SK-N-SH (cell line): ENCODE results near the gene OPN1SW.

Experiments used
- RCOR1 ChIP-seq: fragments of 150-350 bp; IDR thresholded peaks from 2 replicates; pipeline ENCODE4 v1.6.1; 2017; ENCODE audit warnings: antibody characterized with exemption, low read length
- TF ChIP-seq, protein P1 (sequence below): fragments of 200-600 bp; sonication (generic); IDR thresholded peaks from 2 replicates; pipeline ENCODE4 v1.6.1; 2017; ENCODE audit warnings: antibody characterized with exemption, mild to moderate bottlenecking, moderate library complexity
- TF ChIP-seq, protein P2 (sequence below): fragments of 150-350 bp; IDR thresholded peaks from 2 replicates; pipeline ENCODE4 v1.6.1; 2016; ENCODE audit warnings: mild to moderate bottlenecking, low read depth, low read length

DNA sequence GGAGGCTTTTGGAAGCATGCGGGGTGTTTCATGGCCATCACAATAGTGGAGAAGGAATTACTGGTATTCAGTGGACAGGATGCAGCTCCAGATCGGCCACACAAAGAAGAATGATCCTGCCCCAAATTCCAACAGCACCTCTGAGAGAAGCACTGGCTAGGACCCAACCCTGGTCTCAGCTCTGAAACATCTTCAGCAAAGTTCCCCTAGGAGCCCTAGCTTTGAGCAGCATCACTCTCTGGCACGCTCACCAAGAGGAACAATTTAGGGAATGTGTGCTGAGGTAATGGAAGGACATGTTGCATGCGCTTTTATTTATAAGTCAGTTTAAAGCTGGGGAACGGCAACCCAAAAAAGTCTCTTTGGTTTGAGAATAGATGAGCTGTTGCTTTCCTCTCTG is 5.5 kb upstream of the OPN1SW start:
- TF ChIP-seq, protein P1, sequence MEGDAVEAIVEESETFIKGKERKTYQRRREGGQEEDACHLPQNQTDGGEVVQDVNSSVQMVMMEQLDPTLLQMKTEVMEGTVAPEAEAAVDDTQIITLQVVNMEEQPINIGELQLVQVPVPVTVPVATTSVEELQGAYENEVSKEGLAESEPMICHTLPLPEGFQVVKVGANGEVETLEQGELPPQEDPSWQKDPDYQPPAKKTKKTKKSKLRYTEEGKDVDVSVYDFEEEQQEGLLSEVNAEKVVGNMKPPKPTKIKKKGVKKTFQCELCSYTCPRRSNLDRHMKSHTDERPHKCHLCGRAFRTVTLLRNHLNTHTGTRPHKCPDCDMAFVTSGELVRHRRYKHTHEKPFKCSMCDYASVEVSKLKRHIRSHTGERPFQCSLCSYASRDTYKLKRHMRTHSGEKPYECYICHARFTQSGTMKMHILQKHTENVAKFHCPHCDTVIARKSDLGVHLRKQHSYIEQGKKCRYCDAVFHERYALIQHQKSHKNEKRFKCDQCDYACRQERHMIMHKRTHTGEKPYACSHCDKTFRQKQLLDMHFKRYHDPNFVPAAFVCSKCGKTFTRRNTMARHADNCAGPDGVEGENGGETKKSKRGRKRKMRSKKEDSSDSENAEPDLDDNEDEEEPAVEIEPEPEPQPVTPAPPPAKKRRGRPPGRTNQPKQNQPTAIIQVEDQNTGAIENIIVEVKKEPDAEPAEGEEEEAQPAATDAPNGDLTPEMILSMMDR = no peak
- TF ChIP-seq RCOR1 = no peak
- TF ChIP-seq, protein P2, sequence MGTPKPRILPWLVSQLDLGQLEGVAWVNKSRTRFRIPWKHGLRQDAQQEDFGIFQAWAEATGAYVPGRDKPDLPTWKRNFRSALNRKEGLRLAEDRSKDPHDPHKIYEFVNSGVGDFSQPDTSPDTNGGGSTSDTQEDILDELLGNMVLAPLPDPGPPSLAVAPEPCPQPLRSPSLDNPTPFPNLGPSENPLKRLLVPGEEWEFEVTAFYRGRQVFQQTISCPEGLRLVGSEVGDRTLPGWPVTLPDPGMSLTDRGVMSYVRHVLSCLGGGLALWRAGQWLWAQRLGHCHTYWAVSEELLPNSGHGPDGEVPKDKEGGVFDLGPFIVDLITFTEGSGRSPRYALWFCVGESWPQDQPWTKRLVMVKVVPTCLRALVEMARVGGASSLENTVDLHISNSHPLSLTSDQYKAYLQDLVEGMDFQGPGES = no peak
